Endothelial cell (in vitro differentiated cells): ENCODE results near the gene TRPC1. TPM values are rescaled to one million over a fixed set of nuclear protein-coding genes. Genes with fewer than 3 reads are reported as not detected.
A peak's percentile ranks its signal among the peaks of the same experiment; 100 is the strongest.

Source experiments
- DNase-seq: peaks from one replicate; pipeline ENCODE4 v3.0.0; 2021; ENCODE audit warnings: low spot score
- H3K27ac Mint-ChIP-seq: one replicate; pipeline ENCODE4 v1.8.0; 2021; ENCODE audit warnings: mixed read lengths, inconsistent platforms; ENCODE audit not compliant: unreplicated experiment
- H3K27me3 Mint-ChIP-seq: one replicate; pipeline ENCODE4 v1.8.0; 2021; ENCODE audit warnings: mild to moderate bottlenecking, moderate library complexity, mixed read lengths, inconsistent platforms; ENCODE audit not compliant: unreplicated experiment
- H3K36me3 Mint-ChIP-seq: one replicate; pipeline ENCODE4 v1.8.0; 2021; ENCODE audit warnings: mild to moderate bottlenecking, low read depth, mixed read lengths, inconsistent platforms; ENCODE audit not compliant: unreplicated experiment
- H3K4me1 Mint-ChIP-seq: one replicate; pipeline ENCODE4 v1.8.0; 2021; ENCODE audit warnings: mild to moderate bottlenecking, mixed read lengths, inconsistent platforms; ENCODE audit not compliant: unreplicated experiment
- H3K4me3 Mint-ChIP-seq: one replicate; pipeline ENCODE4 v1.8.0; 2021; ENCODE audit warnings: mild to moderate bottlenecking, mixed read lengths, inconsistent platforms; ENCODE audit not compliant: unreplicated experiment
- H3K9me3 Mint-ChIP-seq: one replicate; pipeline ENCODE4 v1.8.0; 2021; ENCODE audit warnings: mixed read lengths, inconsistent platforms; ENCODE audit not compliant: unreplicated experiment
- total RNA-seq: library from RNA; stranded (reverse); fragmentation: NEBNext Ultra II Directional; extraction: Animal tissue kit (Norgen Biotek cat#: 25700); gene quantifications from one replicate; pipeline ENCODE4 v1.2.1, GENCODE V29; 2021; ENCODE audit not compliant: unreplicated experiment
- TF ChIP-seq, protein P1 (sequence below): fragments of 200-600 bp; sonication (generic); IDR thresholded peaks from one replicate; pipeline ENCODE4 v1.5.0; 2021; ENCODE audit warnings: antibody characterized with exemption; ENCODE audit not compliant: unreplicated experiment

The TRPC1 gene
- total RNA-seq, 1 donor from 2014 or later: 19.0 TPM

DNA sequence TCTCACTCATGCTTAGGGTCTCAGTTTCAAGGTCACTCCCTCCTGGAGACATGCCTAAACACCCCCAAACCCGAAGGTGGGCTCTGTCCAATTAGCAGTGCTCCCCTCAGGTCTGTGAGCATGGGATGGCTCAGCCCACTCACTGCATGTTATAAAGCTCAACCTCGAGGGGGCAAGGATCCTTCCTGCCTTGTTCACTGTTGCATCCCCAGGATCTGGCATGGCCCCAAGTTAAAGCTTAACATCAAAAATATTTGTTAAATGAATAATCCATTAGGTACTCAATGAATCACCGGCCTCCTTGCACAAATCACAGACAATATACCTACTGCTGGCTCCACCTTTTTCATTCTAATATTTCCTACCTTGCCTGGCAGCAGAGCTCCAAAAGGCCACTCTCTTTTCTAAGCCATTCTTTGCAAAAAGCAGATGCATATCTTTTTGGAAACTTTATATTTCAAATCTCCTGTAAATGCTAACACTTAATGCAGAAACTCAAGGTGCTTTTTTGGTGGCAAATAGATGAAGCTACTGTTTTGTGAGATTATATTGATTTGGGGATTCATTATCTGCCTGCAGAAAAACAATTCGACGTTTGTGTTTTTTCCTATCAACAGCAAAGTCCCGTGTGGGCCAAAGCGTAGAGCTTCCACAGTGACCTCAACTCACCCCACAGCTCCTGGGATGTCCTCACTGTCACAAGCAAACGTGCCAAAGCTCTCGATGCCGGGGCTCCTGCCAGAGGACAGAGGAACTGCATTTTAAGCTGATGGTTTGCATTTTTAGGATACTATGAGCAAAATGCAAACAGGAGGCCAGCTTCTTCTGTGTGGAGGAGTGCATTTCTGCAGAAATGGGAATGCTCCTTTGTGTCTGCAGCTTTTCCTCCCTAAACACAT, 129.7 kb downstream of the TRPC1 start:
- Mint-ChIP-seq H3K27ac (no peak overlapping the region), H3K36me3 (no peaks in the 10 kb centered on the region), H3K4me3 (no peak overlapping the region), H3K9me3 (no peaks in the 10 kb centered on the region), H3K27me3 (no peaks in the 10 kb centered on the region), H3K4me1 (no peaks in the 10 kb centered on the region)
- no peak for DNase-seq
- TF ChIP-seq, protein P1, sequence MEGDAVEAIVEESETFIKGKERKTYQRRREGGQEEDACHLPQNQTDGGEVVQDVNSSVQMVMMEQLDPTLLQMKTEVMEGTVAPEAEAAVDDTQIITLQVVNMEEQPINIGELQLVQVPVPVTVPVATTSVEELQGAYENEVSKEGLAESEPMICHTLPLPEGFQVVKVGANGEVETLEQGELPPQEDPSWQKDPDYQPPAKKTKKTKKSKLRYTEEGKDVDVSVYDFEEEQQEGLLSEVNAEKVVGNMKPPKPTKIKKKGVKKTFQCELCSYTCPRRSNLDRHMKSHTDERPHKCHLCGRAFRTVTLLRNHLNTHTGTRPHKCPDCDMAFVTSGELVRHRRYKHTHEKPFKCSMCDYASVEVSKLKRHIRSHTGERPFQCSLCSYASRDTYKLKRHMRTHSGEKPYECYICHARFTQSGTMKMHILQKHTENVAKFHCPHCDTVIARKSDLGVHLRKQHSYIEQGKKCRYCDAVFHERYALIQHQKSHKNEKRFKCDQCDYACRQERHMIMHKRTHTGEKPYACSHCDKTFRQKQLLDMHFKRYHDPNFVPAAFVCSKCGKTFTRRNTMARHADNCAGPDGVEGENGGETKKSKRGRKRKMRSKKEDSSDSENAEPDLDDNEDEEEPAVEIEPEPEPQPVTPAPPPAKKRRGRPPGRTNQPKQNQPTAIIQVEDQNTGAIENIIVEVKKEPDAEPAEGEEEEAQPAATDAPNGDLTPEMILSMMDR: no peak

- no peaks in the 10 kb centered on the region for H3K9me3 Mint-ChIP-seq
- DNase-seq: peak; percentile 40
These were observed 133.2 kb downstream of the TRPC1 start for GRCh38 chr3:142857056-142857455.

More at GRCh38 chr3:142857056-142857455, 133.2 kb downstream of the TRPC1 start:
- no peaks in the 10 kb centered on the region for H3K4me1 Mint-ChIP-seq
- H3K36me3 Mint-ChIP-seq: no peaks in the 10 kb centered on the region
- no peaks in the 10 kb centered on the region for H3K27me3 Mint-ChIP-seq
- TF ChIP-seq, protein P1: peak; percentile 16
- no peak overlapping the region for H3K4me3 Mint-ChIP-seq
- no peak overlapping the region for H3K27ac Mint-ChIP-seq

Other genes starting within 250 kb of the TRPC1 start
- gene ATR, start 145.3 kb upstream of the TRPC1 start, total RNA-seq: 17.8 TPM
- 2.0 TPM for gene PLS1, start 127.6 kb upstream of the TRPC1 start, total RNA-seq
- 1.8 TPM for gene PCOLCE2, start 165.0 kb downstream of the TRPC1 start, total RNA-seq
- gene PAQR9, start 239.6 kb downstream of the TRPC1 start, total RNA-seq: not detected